NCI-H69 (cell line): ENCODE data around the gene ARHGAP8.
A peak's percentile ranks its signal among the peaks of the same experiment; 100 is the strongest.

ENCODE experiments used
- DNase-seq: peaks from one replicate; lab custom pipeline; 2025; lab: John Stamatoyannopoulos, UW

The ARHGAP8 gene

DNA sequence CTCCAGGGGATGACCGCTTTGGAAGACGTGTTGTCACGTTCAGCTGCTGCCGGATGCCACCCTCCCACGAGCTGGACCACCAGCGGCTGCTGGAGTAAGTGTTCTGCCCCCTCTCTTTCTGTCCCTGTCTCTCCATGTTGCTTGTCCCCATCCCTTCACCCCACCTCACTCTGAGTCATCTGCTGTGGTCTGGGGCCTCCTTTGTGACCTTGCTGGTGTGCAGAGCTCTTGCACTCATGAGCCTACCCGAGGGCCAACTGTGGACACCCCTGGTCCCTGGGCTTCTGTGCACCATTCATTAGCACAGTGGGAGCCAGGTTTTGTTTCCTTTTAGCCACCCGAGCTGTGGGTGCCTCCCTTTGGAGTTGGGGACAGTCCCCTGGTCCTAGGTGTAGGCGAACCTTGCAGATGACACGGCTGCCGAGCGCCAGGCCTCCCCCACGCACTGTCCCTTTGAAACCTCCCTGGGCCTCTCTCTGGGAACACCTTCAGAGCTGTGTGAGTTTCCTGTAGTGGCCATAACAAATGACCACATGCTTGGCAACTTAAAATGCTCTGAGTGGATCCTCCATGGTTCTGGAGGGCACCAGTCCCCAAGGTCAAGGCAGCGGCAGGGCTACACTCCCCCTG lies 49.8 kb downstream of the ARHGAP8 start:
- DNase-seq, result no peak

DNA sequence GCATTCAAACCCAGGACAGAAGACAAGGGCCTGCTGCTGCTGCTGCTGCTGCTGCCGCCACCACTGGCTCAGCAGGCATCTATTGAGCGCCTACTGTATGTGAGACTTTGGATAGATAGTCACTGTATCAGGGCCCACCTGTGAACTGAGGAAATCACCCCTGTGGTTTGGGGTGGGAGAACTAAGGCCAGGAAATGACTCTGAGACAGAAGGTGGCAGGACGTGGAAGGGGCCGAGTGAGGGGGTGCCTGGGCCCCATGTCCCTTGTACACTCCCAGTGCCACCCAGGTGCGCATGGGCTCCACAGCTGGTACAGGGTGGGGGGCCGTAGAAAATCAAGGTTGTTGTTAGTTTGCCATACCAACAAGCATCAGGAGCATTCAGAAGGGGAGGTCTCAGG lies 50.6 kb downstream of the ARHGAP8 start:
- no peak for DNase-seq

DNA sequence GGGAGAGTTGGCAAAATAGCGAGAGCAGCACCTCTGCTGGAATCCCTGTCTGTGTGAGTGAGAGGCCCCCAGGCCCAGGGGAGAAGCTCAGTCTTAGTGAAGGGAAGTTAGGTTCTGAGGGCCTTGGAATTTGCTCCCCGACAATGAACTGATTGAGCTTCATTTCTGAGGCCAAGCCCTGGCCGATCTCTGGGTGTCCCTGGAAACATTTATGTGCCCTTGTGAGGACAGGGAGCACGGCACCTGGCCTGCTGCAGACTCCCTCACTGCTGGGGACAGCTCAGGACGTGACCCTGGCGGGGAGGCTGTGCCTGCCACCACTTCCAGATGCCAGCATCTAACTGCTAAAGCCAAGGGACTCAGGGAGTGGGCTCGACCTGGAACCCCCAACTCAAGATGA lies 52.0 kb downstream of the ARHGAP8 start:
- no peak for DNase-seq

GRCh38 chr22:44805711-44806110 lies 53.3 kb downstream of the ARHGAP8 start:
- DNase-seq, result peak; percentile 83

DNA sequence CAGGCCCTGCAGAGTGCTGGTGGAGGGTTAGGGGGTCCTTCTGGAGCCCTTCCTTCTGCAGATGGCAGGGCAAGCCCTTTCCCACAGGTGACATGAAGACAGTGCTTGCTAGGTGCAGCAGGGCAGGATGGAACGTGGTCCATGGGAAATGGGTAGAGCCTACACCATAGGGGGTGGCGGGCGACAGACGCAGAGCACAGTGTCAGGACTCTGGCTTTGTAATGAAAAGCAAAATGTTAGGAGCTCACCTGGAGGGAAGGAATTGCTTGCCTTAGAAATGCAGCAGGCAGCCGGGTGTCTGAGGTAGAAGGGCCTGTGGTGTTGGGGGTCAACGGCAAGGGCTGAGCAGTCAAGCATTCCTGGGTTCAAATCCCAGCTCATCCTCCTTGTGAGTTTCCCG lies 54.9 kb downstream of the ARHGAP8 start:
- no peak for DNase-seq

- no peak for DNase-seq
Observed at GRCh38 chr22:44807915-44808690, 55.7 kb downstream of the ARHGAP8 start.

DNA sequence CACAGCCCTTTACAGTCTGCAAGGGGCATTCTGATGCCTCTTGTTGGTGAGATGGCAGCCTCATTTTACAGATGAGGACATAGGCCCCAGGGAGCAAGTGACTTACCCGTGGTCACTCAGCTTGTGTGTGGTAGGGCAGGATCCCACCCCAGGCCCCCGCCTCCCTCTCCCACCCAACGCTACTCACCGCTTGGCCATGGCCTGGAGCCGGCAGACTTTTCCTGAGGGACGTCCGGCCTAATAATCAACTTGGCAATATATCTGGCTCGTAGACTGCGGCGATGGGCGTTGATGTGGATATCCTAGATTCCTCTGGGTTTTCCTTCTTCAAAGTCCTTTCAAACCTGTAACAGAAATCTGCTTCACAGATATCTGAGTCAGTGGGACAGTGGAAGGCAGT lies 57.1 kb downstream of the ARHGAP8 start:
- DNase-seq, result no peak

DNA sequence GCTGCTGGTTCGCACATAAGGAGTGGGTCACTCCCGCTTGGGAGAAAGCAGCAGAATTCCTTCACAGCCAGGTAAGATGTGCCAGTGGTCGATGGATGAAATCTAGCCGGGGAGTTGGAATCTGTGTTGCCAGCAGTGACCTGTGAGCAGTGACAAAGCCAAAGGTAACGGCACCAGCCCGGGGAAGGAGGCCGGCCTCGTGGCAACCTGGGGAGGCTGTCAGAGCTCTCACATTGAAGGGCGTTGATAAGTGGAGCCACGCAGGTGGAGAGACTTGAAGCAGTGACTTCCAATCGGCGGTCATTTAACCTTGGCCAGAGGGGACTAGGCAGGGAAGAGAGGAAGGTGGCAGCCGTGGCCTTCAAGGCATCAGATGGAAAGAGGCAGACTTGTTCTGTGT lies 58.8 kb downstream of the ARHGAP8 start:
- DNase-seq, result no peak

- no peak for DNase-seq
Observed at GRCh38 chr22:44813416-44813815, 61.0 kb downstream of the ARHGAP8 start.

- no peak for DNase-seq
Observed at GRCh38 chr22:44814266-44815098, 62.1 kb downstream of the ARHGAP8 start.

GRCh38 chr22:44815099-44816070 lies 63.0 kb downstream of the ARHGAP8 start:
- no peak for DNase-seq

DNA sequence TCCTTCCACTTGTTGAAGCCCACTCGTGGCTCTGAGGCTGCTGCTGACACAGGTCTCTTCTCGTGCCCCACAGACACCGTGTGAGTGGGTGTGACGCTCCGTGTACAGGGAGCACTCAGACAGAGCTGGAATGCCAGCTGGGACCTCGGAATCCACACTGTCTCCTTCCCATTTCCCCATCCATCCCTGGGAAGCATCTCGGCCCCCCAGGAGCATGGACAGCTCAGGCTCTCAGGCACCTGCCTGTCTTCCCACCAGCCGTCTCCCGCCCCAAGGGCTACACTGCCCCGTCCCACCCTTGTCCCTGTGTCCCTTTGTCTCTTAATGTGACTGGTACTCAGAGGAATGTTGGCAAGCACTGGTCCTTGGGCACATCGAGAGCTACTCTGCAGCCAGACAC lies 63.8 kb downstream of the ARHGAP8 start:
- no peak for DNase-seq

DNA sequence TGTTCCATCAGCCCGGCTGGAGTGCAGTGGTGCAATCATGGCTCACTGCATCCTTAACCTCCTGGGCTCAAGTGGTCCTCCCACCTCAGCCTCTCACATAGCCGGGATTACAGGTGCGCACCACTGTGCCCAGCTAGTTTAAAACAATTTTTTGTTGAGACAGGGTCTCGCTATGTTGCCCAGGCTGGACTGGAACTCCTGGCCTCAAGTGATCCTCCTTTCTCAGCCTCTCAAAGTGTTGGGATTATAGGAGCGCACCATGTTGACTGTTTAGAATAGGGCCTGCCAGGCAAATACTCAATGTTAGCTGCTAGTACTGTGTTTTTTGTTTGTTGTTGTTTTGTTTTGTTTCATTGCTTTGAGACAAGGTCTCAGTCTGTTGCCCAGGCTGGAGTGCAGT lies 66.4 kb downstream of the ARHGAP8 start:
- DNase-seq, result no peak

- DNase-seq, result no peak
Observed at GRCh38 chr22:44819966-44820631, 67.7 kb downstream of the ARHGAP8 start.

DNA sequence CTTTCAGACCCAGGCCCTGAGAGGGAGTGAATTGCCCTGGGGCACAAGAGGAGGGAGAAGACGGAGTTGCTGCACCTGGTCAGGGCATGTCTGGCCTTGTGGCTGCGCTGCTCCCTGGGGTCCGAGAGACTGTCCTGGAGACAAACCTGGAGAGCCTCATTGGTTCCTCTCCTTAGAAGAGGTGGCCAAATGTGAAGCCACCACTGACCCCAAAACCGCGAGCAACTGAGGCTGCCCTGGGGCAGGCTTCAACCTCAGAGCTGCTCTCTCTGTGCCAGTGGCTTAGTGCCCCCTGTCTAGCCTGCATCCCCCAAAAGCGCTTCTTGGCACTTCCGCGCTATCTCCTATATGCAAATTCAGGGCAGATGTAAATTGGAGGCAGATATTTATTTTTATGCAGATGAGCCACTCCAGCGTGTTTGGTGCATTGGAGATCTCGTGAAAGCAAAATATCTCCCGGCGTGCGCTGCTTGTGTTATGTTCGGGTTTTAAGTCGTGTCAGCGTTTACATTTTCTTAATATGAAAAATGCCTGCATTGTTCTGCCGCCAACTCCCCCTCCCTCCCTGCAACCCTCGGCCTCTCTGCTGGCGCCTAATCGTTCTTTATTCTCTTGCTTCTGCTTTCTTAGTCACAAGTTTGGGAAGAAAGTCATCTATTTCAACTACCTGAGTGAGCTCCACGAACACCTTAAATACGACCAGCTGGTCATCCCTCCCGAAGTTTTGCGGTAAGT lies 69.5 kb downstream of the ARHGAP8 start:
- no peak for DNase-seq

DNA sequence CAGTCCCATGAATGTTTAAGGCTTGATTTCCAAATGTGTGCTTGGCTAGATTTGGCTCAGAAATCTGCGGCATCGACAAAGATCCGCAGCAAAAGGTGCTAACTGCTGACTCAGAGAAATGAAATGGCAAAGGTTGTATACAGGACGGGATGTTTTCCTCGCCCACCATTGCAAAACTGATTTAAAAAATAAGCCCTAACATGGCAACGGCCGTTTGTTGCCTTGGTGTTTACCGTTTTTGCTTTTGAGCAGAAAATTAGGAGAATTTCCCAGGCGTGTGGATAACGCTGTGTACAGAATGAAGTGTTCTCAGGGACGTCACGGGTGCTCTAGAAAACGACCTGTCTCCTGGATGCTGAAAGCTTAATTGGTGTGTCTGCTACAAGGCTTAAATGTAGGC lies 70.2 kb downstream of the ARHGAP8 start:
- peak; percentile 8 for DNase-seq

GRCh38 chr22:44823396-44823795 lies 71.0 kb downstream of the ARHGAP8 start:
- DNase-seq, result no peak

GRCh38 chr22:44823806-44824205 lies 71.4 kb downstream of the ARHGAP8 start:
- no peak for DNase-seq

- no peak for DNase-seq
Observed at GRCh38 chr22:44824271-44824670, 71.9 kb downstream of the ARHGAP8 start.
